Liver (tissue), 3 donors: ENCODE results near the gene LYSMD2.

Experiments
- ATF3 ChIP-seq: IDR thresholded peaks from 2 replicates; pipeline ENCODE4 v1.6.1; 2016; ENCODE audit warnings: antibody characterized with exemption
- CTCF ChIP-seq: fragments of 150-350 bp; IDR thresholded peaks from 2 replicates; pipeline ENCODE4 v1.5.1; 2017; ENCODE audit warnings: improper control_type of control experiment, low read depth, low read length; ENCODE audit not compliant: missing input control
- EGR1 ChIP-seq, 2 donors: IDR thresholded peaks; 2 replicates each; pipeline ENCODE4 v1.6.1; 2016 to 2018; ENCODE audit warnings: antibody characterized with exemption in 2 of 2, low read depth in 2 of 2
- HNF4A ChIP-seq, 2 donors: conservative IDR thresholded peaks; 2 replicates each; pipeline ENCODE4 v1.6.1; 2016; ENCODE audit warnings: antibody characterized with exemption in 2 of 2, mild to moderate bottlenecking in 2 of 2
- HNF4G ChIP-seq: IDR thresholded peaks from 2 replicates; pipeline ENCODE4 v1.6.1; 2016; ENCODE audit warnings: antibody characterized with exemption
- JUND ChIP-seq, 2 donors: IDR thresholded peaks; 2 replicates each; pipeline ENCODE4 v1.6.1; 2016; ENCODE audit warnings: antibody characterized with exemption in 2 of 2
- NR2F2 ChIP-seq: IDR thresholded peaks from 2 replicates; pipeline ENCODE4 v1.6.1; 2016; ENCODE audit warnings: antibody characterized with exemption
- RAD21 ChIP-seq, 2 donors: IDR thresholded peaks; 2 replicates each; pipeline ENCODE4 v1.6.1; 2016; ENCODE audit warnings: antibody characterized with exemption in 2 of 2, mild to moderate bottlenecking in 2 of 2
- SP1 ChIP-seq: IDR thresholded peaks from 2 replicates; pipeline ENCODE4 v1.6.1; 2018; ENCODE audit warnings: antibody characterized with exemption, mild to moderate bottlenecking
- TAF1 ChIP-seq: conservative IDR thresholded peaks from 2 replicates; pipeline ENCODE4 v1.6.1; 2016; ENCODE audit warnings: antibody characterized with exemption, mild to moderate bottlenecking
- YY1 ChIP-seq: IDR thresholded peaks from 2 replicates; pipeline ENCODE4 v1.6.1; 2016; ENCODE audit warnings: antibody characterized with exemption, mild to moderate bottlenecking
- TF ChIP-seq, protein P1 (sequence below): IDR thresholded peaks from 2 replicates; pipeline ENCODE4 v1.6.1; 2016; ENCODE audit warnings: antibody characterized with exemption
- TF ChIP-seq, protein P2 (sequence below): IDR thresholded peaks from 2 replicates; pipeline ENCODE4 v1.6.1; 2016; ENCODE audit warnings: antibody characterized with exemption
- donor health status: healthy.
- donor health status: healthy.

- TF ChIP-seq CTCF (no peak), TAF1 (no peak), JUND (IDR thresholded peaks at IDR 0.05) (no peak), NR2F2 (no peak), RAD21 (IDR thresholded peaks at IDR 0.05) (no peak), SP1 (no peak), EGR1 (IDR thresholded peaks at IDR 0.05; ENCODE audit: low read depth in 2 of 2) (no peak), HNF4A (conservative IDR thresholded peaks at IDR 0.05) (no peak), HNF4G (no peak), YY1 (no peak), ATF3 (no peak)
- TF ChIP-seq, protein P1, sequence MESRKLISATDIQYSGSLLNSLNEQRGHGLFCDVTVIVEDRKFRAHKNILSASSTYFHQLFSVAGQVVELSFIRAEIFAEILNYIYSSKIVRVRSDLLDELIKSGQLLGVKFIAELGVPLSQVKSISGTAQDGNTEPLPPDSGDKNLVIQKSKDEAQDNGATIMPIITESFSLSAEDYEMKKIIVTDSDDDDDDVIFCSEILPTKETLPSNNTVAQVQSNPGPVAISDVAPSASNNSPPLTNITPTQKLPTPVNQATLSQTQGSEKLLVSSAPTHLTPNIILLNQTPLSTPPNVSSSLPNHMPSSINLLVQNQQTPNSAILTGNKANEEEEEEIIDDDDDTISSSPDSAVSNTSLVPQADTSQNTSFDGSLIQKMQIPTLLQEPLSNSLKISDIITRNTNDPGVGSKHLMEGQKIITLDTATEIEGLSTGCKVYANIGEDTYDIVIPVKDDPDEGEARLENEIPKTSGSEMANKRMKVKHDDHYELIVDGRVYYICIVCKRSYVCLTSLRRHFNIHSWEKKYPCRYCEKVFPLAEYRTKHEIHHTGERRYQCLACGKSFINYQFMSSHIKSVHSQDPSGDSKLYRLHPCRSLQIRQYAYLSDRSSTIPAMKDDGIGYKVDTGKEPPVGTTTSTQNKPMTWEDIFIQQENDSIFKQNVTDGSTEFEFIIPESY = no peak
- TF ChIP-seq, protein P2, sequence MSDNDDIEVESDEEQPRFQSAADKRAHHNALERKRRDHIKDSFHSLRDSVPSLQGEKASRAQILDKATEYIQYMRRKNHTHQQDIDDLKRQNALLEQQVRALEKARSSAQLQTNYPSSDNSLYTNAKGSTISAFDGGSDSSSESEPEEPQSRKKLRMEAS = no peak
Measured at GRCh38 chr15:51675234-51675633, 62.2 kb downstream of the LYSMD2 start.
